GM12878 (cell line): ENCODE data around the gene CELF2. TPM values are rescaled to one million over a fixed set of nuclear protein-coding genes. Genes with fewer than 3 reads are reported as not detected.

Experiments
- CBX3 ChIP-seq: fragments of 200-600 bp; sonication (generic); IDR thresholded peaks from 2 replicates; pipeline ENCODE4 v1.6.1; 2016; ENCODE audit warnings: low read depth, borderline replicate concordance
- ETV6 ChIP-seq, 2 experiments: fragments of 450-650 bp in 1 of 2; IDR thresholded peaks in 1 of 2; conservative IDR thresholded peaks in 1 of 2; 2 replicates each; pipeline ENCODE4 v1.6.1; 2014; ENCODE audit warnings: antibody characterized with exemption in 1 of 2, borderline replicate concordance in 1 of 2, low read depth in 1 of 2, mild to moderate bottlenecking in 1 of 2, moderate library complexity in 1 of 2
- IRF3 ChIP-seq: fragments of 450-650 bp; IDR thresholded peaks from 2 replicates; pipeline ENCODE4 v1.6.1; 2014; ENCODE audit warnings: mild to moderate bottlenecking
- MLLT1 ChIP-seq: fragments of 450-650 bp; IDR thresholded peaks from 2 replicates; pipeline ENCODE4 v1.6.1; 2016; ENCODE audit warnings: mild to moderate bottlenecking
- NKRF ChIP-seq: fragments of 450-650 bp; conservative IDR thresholded peaks from 2 replicates; pipeline ENCODE4 v1.6.1; 2017; ENCODE audit warnings: mild to moderate bottlenecking, moderate library complexity
- NR2C2 ChIP-seq: IDR thresholded peaks from 2 replicates; pipeline ENCODE4 v1.6.1; 2011; ENCODE audit warnings: borderline replicate concordance, low read depth; ENCODE audit not compliant: control insufficient read depth, insufficient read length
- POLR2A ChIP-seq: IDR thresholded peaks from 2 replicates; pipeline ENCODE4 v1.6.1; 2011; ENCODE audit warnings: low read depth, mild to moderate bottlenecking, low read length
- RUNX3 ChIP-seq: IDR thresholded peaks from 2 replicates; pipeline ENCODE4 v1.6.1; 2012; ENCODE audit warnings: low read length, inconsistent platforms
- SMC3 ChIP-seq: IDR thresholded peaks from 2 replicates; pipeline ENCODE4 v1.6.1; 2011; ENCODE audit warnings: low read length, improper control_type of control experiment, borderline replicate concordance
- SPI1 ChIP-seq: IDR thresholded peaks from 2 replicates; pipeline ENCODE4 v1.6.1; 2011; ENCODE audit warnings: low read depth, mild to moderate bottlenecking, low read length, moderate library complexity, borderline replicate concordance; ENCODE audit not compliant: insufficient read depth
- SREBF2 ChIP-seq: IDR thresholded peaks from 2 replicates; pipeline ENCODE4 v1.6.1; 2012; ENCODE audit warnings: mild to moderate bottlenecking, low read length
- TAF1 ChIP-seq: IDR thresholded peaks from 2 replicates; pipeline ENCODE4 v1.6.1; 2011; ENCODE audit warnings: mild to moderate bottlenecking, low read depth, low read length, borderline replicate concordance
- WRNIP1 ChIP-seq: IDR thresholded peaks from 2 replicates; pipeline ENCODE4 v1.6.1; 2011; ENCODE audit warnings: low read depth, low read length, improper control_type of control experiment, borderline replicate concordance
- ZBTB40 ChIP-seq: fragments of 450-650 bp; IDR thresholded peaks from 2 replicates; pipeline ENCODE4 v1.6.1; 2016; ENCODE audit warnings: mild to moderate bottlenecking, moderate library complexity, borderline replicate concordance
- ZNF384 ChIP-seq: IDR thresholded peaks from 2 replicates; pipeline ENCODE4 v1.6.1; 2012; ENCODE audit warnings: low read depth, mild to moderate bottlenecking, low read length, improper control_type of control experiment, borderline replicate concordance
- ZNF622 ChIP-seq: fragments of 450-650 bp; IDR thresholded peaks from 2 replicates; pipeline ENCODE4 v1.6.1; 2017; ENCODE audit warnings: mild to moderate bottlenecking, inconsistent platforms
- ZNF687 ChIP-seq: fragments of 450-650 bp; IDR thresholded peaks from 2 replicates; pipeline ENCODE4 v1.6.1; 2017; ENCODE audit warnings: mild to moderate bottlenecking, moderate library complexity
- polyA plus RNA-seq, 11 experiments: library from polyadenylated mRNA; depleted of rRNA in 4 of 11; unstranded in 6 of 11; stranded (reverse) in 5 of 11; fragments of >200 nt; fragmentation: Nextera tagmentation in 4 of 11; fragmentation: Illumina TruSeq in 1 of 11; extraction: Ambion mirVana in 4 of 11; extraction: Trizol in 1 of 11; gene quantifications; 1 replicate in 1 of 11; 2 replicates in 10 of 11; pipeline versions ENCODE4 v1.2.1 to v1.2.3, GENCODE V29; 2011 to 2016; ENCODE audit warnings: inconsistent platforms in 2 of 11, missing spikeins in 2 of 11, low read depth in 1 of 11
- total RNA-seq, 4 experiments: library from RNA; depleted of rRNA in 3 of 4; stranded (reverse); fragments of >200 nt in 3 of 4; fragmentation: Illumina TruSeq in 1 of 4; extraction: Trizol in 1 of 4; gene quantifications; 2 replicates each; pipeline versions ENCODE4 v1.2.1 to v1.2.3, GENCODE V29; 2013 to 2021

The CELF2 gene
- total and polyA plus RNA-seq, 10 of the 15 experiments (the other 5 are each of a cell fraction or from before 2014, with no cell fraction given), result 20.8 to 129 (median 86.3) TPM

- TF ChIP-seq NR2C2 (no peak), ZNF622 (no peak), POLR2A (peak; percentile 25; the same call in 1 of the 2 replicates), MLLT1 (0 out of 2 replicates have a peak, but pooled peaks have one; percentile 23), IRF3 (no peak), CBX3 (no peak), SPI1 (peak; percentile 89), ETV6 (conservative IDR thresholded peaks at IDR 0.05 in 1 of 2, IDR thresholded peaks at IDR 0.05 in 1 of 2; ENCODE audit: borderline replicate concordance in 1 of 2, low read depth in 1 of 2) (peak in 1 of 2 experiments; percentile 62; a peak in 1 of 4 replicates), ZNF384 (no peak), ZNF687 (0 out of 2 replicates have a peak, but pooled peaks have one; percentile 46), RUNX3 (peak; percentile 45), ZBTB40 (peak; percentile 47; the same call in 1 of the 2 replicates), NKRF (no peak), WRNIP1 (no peak), SREBF2 (no peak), SMC3 (no peak), TAF1 (peak; percentile 23; the same call in 1 of the 2 replicates)
These were observed 127.8 kb downstream of the CELF2 start (continued) for GRCh38 chr10:11145495-11145855.
